HG02852 (cell line): ENCODE results near the gene ARL6.
A peak's percentile ranks its signal among the peaks of the same experiment; 100 is the strongest.

Experiments
- ATAC-seq: cut with Tn5 transposase; IDR thresholded peaks from one replicate; pipeline ENCODE4 v1.9.1; 2021; ENCODE audit warnings: mild to moderate bottlenecking, moderate library complexity; ENCODE audit not compliant: unreplicated experiment

ARL6 gene, protein sequence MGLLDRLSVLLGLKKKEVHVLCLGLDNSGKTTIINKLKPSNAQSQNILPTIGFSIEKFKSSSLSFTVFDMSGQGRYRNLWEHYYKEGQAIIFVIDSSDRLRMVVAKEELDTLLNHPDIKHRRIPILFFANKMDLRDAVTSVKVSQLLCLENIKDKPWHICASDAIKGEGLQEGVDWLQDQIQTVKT

DNA sequence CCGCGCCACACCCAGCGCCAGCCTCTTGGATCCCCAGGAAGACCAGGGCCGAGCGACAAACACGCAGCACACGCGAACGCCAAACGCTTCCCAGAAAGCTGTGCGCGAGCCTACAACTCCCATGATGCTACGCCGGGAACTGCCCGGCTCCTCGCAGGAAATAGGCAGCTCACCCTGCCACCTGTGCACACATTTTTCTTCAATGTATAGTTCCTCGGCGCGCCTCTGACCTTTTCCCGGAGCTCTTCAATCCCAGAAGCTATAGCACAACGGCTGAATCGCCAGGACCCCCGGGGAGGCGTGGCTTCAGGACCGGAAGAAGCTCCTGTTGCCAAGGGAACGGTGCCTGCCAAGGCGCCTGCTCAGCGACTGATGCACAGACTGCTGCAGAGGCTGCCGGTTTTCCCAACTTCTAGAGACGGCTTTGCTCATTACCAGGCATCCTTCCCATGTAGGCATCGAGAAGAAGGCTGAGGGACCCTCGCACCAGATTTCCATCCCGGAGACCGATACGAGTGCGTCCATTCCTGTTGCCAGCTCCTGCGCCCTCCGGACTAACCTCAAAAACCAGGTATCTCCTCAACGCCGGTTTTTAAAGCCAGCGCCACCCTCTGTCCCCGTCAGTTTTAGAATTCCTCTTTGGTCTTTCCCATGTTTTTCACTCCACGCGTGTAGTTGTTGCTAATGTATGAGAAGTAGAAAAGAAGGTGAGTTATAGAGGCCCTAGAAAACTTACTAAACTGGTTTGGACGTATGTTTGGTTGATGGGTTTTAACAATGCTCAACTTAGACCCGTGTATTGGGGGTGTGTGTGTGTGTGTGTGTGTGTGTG is at the start of gene ARL6:
ARL6 (plus strand) TSS at position 352 of the 832 bp plus-strand sequence. CDS start 3,350 bp downstream, outside the sequence.
- ATAC-seq: peak; percentile 96

DNA sequence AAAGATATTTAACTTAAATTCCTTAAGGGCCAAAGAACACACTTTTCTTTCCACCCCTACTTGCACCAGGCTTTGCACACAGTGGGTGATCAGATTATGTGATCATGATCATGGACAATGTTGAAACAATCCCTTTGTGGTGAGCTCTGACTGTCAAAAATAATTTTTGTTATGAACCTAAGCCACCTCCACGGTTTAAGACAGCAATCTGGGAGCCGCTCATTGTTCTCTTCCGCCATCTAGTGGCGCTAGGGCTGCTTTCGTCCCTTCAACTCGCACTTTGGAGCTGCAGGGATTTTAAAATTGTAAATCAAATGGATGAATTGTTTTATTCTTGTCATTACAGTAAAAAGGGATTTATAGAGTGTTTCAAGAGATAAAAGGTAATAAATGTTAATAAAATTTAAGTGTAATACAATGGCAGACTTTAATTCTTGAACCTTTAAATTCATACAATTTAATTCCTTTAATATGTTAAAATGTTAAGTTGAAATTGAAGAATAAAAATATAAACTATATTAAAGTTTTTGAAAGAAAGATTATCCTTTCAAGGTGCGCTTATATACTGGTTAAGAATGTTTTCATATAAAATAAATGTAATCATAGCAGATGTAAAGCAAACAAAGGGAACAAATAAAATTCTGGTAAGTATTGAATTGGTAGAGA is 45.3 kb upstream of the ARL6 start:
- peak; percentile 95 for ATAC-seq

DNA sequence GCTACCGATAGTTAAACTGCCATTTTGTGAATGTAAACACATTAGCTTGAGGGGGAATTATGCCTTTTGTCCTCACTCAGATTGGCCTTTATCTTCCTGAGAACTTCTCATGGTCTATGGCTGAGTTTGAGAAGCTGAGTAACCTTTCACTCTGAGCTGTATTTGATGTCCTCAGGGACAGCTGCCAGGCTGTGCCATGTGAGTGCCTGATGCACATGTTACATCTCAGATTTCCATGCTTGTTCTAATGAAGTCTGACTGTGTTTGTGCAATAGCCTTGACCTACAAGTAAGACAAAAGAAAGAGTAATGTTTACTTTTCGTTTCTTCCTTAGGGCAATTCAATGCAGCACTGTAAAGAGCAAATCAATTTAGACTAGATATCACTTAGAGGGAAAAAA is 44.1 kb upstream of the ARL6 start:
- no peak for ATAC-seq

DNA sequence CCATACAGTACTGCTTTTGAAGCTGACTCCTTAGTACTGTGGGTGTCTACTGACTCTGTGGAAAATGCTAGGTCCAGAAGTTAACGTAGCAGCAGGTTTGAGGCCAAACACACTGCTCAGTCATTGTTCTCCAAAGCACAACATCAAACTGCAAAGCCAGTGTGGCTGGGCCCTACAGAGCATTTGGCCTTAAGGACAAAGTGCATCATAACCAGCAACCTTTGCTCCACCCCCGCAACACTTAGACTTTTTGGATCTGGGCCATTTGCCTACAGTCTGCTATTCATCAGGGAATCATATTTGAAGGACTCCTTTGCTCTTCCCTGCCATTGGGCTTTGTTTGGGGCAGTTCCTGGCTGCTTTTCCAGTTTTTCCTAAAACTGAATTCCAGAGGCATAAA is 43.1 kb upstream of the ARL6 start:
- no peak for ATAC-seq

DNA sequence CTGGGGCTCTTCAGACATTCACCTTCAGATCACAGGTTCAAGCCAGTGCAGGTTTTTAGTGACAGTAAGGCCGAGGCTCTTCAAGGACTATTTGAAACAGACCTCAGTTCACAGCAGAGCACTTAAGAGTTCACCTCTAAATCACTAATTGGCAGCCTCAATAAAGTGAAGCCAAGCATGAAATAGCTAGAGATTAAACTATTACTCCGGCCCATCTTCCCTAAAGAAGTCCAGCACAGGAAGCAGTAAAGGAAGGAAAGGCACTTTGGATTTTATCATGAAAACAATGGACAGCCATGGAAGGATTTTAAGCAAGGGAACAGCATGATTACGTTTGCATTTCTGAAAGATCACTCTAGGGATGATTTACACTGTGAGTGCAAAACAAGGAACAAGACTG is 27.6 kb upstream of the ARL6 start:
- no peak for ATAC-seq

DNA sequence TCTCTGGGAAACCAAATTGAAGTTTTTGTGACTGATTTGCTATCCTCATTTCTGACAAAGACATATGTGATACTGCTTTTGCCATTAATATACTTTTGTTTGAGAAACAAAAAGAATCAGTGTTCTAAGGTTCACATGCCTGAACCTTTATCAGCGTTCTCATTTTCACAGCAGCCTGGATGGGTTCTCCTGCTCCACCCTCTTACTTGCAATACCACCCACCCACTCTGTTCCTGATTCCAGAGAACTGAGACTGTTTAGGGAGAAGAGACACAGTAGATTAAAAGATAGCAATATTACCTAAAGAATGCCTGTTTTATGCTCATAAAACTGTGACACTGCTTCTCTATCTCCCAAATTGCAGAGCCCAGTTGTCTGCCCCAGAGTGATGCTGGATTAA is 25.8 kb upstream of the ARL6 start:
- ATAC-seq: no peak

DNA sequence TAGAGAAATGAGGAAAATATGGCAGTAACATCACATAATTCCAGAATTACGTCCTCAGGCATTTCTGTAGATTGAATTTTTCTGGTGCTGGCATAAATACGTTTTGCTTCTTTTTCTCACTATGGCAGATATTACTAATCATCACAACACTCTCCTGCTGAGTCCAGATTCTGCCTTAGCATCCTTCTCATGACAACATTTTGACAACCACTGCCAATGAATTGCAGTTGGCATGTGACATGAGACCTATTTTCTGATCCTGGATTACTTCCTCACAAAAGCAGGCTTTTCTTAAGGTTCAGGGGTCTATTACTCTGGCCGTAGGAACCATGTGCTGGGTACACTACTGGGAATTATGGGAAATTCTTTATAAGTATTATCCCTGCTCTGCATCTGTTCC is 22.5 kb upstream of the ARL6 start:
- ATAC-seq: no peak

DNA sequence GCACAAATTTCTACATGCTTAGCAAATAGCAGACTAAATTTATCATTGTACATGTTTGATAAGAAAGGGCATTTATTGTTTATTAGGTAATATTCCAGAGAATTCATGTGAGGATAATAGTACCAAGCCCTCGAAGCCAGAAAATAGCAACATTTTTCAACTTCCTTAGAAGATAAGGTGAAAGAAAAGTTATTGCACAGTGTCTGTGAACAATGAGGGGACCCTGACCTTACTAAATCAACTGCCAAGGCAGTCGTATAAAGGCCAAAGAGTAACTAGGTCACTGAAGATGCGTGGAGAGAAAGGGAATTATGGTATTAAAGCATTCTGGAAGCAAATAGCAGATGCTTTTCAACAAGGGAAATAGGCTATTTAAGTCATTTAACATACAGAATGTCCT is 20.3 kb upstream of the ARL6 start:
- no peak for ATAC-seq

DNA sequence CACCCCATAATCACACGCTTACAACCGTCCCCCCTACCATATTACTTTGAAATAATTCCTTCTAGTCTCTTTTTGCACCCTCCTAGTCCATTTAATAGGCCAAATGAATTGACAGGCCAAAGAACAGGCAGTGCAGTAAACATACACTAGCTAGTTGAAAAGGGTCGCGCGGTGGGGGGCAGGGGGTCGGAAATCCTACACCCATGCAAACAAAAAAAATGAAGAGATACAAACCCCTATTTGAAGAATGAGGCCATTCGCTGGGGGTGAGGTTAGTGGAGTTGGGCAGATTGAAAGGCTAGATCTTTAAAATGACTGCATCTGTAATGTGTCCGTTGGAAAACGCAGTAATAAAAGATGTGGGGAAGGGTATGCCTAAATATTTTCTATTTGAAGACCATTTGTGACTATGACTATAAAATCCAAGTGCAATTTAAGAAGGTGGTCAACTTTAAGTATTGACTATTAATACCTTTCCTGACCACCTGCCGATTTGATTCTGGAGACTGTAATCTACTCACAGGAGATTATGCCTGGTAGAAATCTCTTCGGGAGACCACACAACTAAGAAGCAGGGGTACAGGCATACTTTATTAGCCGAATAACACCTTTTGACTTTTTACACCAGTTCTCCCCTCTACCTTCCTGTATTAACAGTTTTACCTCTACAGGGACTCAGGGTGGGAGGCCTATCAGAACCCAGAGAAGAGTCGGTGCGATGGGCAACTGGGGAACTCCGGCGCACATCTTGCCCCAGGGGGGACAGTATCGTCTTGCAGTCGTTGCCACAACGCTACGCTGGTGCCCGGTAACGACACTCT is 762 bp upstream of the ARL6 start:
- peak; percentile 45 for ATAC-seq

DNA sequence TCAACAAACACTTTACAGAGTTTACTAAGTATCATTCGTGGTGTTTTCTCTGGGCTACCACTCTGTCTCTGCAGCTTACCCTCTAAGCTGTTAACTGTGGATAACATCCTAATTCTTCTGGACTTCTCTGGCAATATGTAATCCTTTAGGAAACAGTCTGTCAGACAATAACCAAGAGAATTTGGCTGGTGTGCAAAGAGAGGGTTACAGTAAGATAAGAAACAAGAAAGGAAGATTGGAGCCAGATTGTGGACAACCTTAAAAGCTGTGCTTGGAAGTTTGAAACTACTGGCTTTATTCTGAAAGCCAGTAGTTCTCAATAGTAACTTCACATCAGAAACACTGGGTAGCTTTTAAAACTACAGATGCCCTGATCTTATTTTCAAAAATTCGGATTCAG is 778 bp downstream of the ARL6 start:
- no peak for ATAC-seq

DNA sequence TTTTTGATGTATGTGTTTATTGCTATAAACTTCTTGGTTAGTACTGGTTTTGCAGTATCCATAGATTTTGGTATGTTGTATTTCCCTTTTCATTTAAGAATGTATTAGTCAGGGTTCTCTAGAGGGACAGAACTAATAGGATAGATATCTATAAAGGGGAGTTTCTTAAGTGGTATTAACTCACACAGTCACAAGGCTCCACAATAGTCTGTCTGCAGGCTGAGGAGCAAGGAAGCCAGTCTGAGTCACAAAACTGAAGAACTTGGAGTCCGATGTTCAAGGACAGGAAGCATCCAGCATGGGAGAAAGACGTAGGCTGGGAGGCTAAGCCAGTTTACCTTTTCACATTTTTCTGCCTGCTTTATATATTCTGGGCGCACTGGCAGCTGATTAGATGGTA is 8.4 kb downstream of the ARL6 start:
- no peak for ATAC-seq

DNA sequence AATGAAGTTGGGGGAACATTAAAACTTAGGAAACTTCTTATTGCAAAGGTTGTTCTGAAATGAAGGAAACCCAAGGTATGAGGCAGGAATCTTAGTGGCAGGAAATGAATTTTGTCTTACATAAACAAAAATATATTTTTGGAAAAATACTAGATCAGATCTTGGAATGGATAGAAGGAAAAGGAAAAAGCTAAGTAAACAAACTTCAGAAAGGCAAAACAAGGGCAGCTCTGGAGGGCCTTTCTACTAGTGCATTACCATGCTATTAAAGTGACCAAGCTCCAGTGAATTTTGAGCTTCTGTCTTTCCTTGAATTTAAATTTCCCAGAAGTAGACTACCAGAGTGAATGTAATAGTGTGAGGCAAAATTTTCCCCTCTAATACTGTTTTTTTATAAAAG is 13.6 kb downstream of the ARL6 start:
- no peak for ATAC-seq

DNA sequence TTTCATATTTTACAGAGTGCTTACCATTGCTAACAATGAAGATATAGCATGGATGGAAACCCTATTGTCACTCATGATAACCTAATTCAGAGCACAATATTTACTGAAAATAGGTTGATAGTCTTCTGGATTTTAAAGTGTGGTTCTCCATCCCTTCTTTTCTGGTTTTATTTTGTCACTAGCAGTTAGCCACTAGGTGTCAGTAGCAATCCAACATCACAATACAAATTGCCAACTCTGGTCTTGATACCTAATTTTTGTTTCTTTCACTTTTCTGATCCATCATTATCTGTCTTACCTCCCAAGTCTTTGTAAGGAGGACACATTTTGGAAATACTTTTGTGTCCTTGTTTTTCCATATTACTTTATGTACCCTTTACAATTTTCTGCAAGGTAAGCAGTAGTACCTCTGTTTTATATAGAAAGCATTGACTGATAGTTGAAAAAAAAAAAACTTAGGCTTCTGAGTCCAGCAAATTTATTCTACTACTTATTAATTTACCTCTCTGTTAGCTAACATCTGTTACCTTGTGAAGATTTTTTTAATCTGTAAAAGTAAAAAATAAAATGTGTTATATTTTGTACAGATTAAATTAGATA is 29.0 kb downstream of the ARL6 start:
- ATAC-seq: peak; percentile 74

DNA sequence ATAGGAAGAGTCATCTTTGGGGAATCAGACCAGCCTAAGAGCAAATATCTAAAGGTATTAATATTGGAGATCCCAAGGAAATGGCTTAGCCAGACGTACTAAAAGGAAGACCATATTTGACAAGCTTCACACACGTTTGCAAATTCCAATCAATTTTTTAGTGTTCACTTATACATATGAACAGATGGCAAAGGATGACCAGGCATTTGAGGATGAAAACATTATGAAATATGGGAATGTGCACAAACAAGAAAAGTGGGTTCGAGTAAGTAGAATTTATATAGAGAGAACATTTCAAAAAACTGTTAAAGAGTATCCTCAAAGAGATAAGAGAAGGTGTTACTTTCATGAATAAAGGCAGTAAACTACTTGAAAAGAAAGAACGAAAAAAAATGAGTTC is 31.4 kb downstream of the ARL6 start:
- no peak for ATAC-seq

DNA sequence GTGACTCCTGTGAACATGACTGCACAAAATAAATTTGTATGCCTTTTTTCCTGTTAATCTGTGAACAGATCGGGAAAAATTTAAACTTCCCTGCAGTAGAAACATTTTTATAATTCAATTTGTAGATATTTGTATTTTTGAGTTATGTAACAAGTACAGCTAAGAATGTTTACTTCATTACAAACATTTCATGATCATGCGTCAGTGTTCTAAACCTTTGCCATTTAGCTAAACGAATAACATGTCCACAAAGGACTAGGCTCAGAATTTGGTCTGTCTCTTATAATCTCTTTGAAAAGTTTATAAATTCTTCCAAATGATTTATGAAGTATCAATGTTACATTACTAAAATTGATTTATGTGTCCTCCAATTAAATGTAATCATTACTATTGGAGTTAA is 39.9 kb downstream of the ARL6 start:
- no peak for ATAC-seq

DNA sequence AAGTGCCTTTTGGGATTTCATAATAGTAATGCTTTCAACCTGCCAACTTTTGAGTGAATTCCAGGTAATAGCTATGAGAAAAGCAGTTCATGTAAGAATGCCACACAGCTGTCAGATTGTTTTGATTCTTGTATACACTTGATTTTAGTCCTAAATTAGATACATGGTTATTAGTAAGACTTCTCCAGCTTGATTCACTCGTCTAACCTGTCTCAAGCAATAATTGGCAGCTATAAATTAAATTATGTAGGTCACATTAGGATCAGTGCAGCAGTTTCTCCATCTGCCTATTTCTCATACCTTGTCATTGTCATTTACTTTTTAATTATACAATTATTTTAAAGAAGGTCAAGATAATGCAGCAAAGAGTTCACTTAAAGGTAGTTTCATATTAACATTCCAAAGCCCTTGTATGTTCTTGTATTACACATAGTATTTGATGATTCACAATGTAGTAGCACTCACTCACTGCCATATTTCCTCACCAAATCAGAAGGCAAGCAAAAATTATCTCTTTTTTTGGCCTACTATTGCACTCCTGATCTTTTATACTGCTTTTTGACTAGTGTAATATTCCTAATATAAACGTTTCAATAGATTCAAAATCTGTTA is 46.3 kb downstream of the ARL6 start:
- no peak for ATAC-seq

DNA sequence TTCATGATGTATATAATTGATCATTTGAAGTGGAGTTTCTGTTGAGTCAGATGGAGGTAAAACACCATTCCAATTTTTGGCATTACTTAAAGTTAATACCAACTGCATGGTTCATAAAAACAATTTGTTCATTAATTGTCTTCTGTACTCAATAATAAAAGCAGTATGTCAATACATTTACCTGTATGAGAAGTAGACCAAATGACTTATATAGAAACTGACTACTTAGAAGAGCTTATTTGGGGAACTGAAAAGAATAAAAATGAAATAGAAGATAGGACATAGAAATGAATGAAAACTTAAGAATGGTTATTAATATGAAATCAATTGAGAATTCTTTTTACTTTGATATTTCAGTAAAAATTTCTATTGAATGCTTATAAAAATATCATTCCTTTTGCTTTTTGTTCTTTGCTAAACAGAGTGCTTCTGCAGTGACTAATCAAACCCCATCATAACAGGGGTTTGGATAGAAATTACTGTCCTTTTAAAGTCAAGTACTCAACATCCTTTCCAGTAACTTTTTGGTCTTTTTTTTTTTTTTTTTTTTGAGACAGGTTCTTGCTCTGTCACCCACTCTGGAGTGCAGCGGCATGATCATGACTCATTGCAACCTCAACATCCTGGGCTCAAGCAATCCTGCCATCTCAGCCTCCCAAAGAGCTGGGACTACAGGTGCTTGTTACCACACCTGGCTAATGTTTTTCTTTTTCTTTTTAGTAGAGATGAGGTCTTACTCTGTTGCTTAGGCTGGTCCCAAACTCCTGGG is 50.8 kb downstream of the ARL6 start:
- peak; percentile 57 for ATAC-seq

DNA sequence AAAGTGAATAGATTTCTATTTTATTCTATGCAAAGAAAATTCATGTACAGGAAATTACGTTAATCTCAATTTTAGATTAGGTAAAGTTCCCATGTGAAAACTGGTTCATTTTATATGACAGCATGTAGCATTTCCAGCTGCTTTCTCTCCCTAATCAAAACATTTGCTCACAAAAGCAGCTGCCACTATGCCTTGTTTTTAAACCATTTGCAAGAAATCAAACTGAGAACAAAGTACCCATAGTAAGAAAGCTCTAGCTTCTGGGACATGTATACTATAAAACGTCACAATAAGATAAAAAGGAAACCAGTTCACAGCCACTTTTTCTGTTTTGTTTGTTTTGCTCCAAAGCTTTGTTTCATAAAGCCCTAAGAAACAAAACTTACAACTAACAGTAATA is 52.3 kb downstream of the ARL6 start:
- ATAC-seq: no peak

DNA sequence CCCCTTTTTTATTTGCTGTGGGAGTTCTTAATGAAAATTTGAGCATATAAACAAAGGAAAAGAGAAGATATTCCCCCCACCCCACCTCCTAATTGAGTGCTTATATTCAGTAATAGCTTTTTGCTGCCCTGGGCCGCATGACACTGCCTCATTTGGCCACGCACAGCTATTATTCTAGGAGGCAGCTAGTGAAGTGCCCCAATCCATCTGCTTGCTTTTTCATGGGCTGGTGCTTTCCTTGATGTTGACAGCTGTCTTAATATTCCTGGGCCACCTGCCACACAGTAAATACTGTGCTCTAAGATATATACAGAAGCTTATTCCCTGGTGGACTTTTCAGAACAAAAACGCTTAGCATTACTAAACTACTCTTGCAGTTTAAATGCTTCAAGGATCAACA is 53.4 kb downstream of the ARL6 start:
- no peak for ATAC-seq

DNA sequence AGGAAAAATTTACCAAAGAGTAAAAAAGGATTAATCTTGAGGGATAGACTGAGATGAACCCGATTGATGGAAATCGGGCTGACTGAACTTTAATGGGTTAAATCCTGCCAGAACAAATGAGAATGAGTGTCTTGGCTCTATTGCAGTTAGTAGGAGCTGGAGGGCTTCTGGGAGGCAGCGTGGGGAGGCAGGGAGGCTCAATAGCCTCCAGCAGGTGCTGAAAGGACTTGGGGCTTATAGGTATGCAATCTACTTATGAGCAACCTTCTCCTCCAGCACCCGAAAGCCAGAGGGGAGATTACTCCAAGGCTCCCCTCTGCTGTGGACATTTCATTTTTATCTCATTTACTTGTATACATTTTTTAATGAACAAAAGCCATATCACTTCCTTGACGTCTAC is 56.2 kb downstream of the ARL6 start:
- ATAC-seq: no peak
